ENCODE measurements around the gene FOXP1.

GRCh38 chr3:71000483-71000882, 583.0 kb downstream of the FOXP1 start:
- TF ChIP-seq POLR2AphosphoS5 (IDR thresholded peaks at IDR 0.05; ENCODE audit: low read depth, low read length) (no peak), REST (IDR thresholded peaks at IDR 0.05; ENCODE audit: insufficient read depth in 1 of 2, low read depth in 2 of 2, low read length in 2 of 2) (no peak), SIN3A (IDR thresholded peaks at IDR 0.05; ENCODE audit: borderline replicate concordance, insufficient read depth, low read length) (no peak), TAF1 (IDR thresholded peaks at IDR 0.05; ENCODE audit: borderline replicate concordance, insufficient read depth, low read length) (no peak), FOXP2 (optimal IDR thresholded peaks at IDR 0.05; ENCODE audit: borderline replicate concordance, extremely low read depth, extremely low read length, insufficient read depth) (no peak)
